Ascending aorta (tissue), 2 donors: ENCODE data around the gene SLC30A1. TPM values are rescaled to one million over a fixed set of nuclear protein-coding genes. Genes with fewer than 3 reads are reported as not detected.

Experiments used
- DNase-seq, 2 donors: peaks; one replicate each; pipeline ENCODE4 v3.0.0-alpha.2; 2019; ENCODE audit warnings: low spot score in 2 of 2
- H3K27ac ChIP-seq, 2 donors: fragments of 200-600 bp; sonication (generic); one replicate each; pipeline ENCODE4 v1.5.1; 2016 to 2017; ENCODE audit warnings: mild to moderate bottlenecking in 1 of 2
- H3K27me3 ChIP-seq: fragments of 200-600 bp; sonication (generic); one replicate; pipeline ENCODE4 v1.5.1; 2017
- H3K36me3 ChIP-seq, 2 donors: fragments of 200-600 bp; sonication (generic); one replicate each; pipeline ENCODE4 v1.5.1; 2016
- H3K4me1 ChIP-seq, 2 donors: fragments of 200-600 bp; sonication (generic); one replicate each; pipeline ENCODE4 v1.5.1; 2016 to 2017; ENCODE audit warnings: mild to moderate bottlenecking in 1 of 2
- H3K4me3 ChIP-seq, 2 donors: fragments of 200-600 bp; sonication (generic); one replicate each; pipeline ENCODE4 v1.5.1; 2016 to 2017; ENCODE audit warnings: mild to moderate bottlenecking in 1 of 2
- H3K9me3 ChIP-seq, 2 donors: fragments of 200-600 bp; sonication (generic); one replicate each; pipeline ENCODE4 v1.5.1; 2016
- intact Hi-C: fragments of 100-400 bp; cut with DNase I; formaldehyde crosslinking; loops from one replicate; pipeline ENCODE4 v1.15.1; 2023
- total RNA-seq: library from RNA; depleted of rRNA; stranded (reverse); fragments of >200 nt; gene quantifications from one replicate; pipeline ENCODE4 v1.1.0, GENCODE V29; 2016
- TF ChIP-seq, protein P1 (sequence below), 3 experiments: fragments of 200-600 bp in 2 of 3; fragments of 450-650 bp in 1 of 3; sonication (generic) in 2 of 3; IDR thresholded peaks; one replicate each; pipeline ENCODE4 v1.5.1; 2016 to 2019; ENCODE audit warnings: antibody characterized with exemption in 3 of 3, mild to moderate bottlenecking in 1 of 3, moderate library complexity in 1 of 3

SLC30A1 gene
- total RNA-seq, 1 donor from 2014 or later = 8.9 TPM

DNA sequence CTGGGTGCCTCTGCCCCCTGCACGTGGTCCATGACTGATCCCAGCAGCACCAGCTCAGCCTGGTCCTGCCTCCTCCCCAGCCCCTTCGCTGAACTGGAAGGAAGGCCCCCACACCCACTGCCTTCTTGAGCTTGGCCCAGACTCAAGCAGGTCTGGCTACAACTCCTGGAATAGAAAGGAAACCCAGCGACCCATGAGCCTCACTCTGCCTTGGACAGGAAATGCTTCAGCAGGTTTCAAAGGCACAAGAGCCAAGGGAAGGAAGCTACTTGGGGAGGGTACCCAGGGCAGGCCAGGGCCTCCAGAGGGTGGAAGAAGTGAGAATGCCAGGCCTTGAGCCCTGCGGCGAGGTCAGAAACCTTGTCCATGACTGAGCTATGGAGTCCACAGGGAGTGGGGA is 51.1 kb downstream of the SLC30A1 start:
- H3K27me3 ChIP-seq = no peaks in the 10 kb centered on the region
- H3K4me3 ChIP-seq = no peak overlapping the region
- peaks cover 0 to 9% of the 10 kb centered on the region in 2 donors for H3K4me1 ChIP-seq
- TF ChIP-seq, protein P1, sequence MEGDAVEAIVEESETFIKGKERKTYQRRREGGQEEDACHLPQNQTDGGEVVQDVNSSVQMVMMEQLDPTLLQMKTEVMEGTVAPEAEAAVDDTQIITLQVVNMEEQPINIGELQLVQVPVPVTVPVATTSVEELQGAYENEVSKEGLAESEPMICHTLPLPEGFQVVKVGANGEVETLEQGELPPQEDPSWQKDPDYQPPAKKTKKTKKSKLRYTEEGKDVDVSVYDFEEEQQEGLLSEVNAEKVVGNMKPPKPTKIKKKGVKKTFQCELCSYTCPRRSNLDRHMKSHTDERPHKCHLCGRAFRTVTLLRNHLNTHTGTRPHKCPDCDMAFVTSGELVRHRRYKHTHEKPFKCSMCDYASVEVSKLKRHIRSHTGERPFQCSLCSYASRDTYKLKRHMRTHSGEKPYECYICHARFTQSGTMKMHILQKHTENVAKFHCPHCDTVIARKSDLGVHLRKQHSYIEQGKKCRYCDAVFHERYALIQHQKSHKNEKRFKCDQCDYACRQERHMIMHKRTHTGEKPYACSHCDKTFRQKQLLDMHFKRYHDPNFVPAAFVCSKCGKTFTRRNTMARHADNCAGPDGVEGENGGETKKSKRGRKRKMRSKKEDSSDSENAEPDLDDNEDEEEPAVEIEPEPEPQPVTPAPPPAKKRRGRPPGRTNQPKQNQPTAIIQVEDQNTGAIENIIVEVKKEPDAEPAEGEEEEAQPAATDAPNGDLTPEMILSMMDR (IDR thresholded peaks at IDR 0.05) = no peak
- intact Hi-C loops = no loop called here
- H3K27ac ChIP-seq = no peak overlapping the region
- no peaks in the 10 kb centered on the region for H3K9me3 ChIP-seq
- H3K36me3 ChIP-seq = no peaks in the 10 kb centered on the region
- no peak for DNase-seq

- DNase-seq = no peak
- Histone ChIP-seq H3K27ac (no peak overlapping the region), H3K9me3 (no peaks in the 10 kb centered on the region), H3K4me3 (no peak overlapping the region), H3K36me3 (no peaks in the 10 kb centered on the region), H3K27me3 (no peaks in the 10 kb centered on the region), H3K4me1 (peaks cover 0 to 9% of the 10 kb centered on the region in 2 donors)
- intact Hi-C loops = no loop called here
- TF ChIP-seq, protein P1 (IDR thresholded peaks at IDR 0.05) = no peak
Observed at GRCh38 chr1:211527006-211527405, 52.0 kb downstream of the SLC30A1 start.

- Histone ChIP-seq H3K36me3 (no peaks in the 10 kb centered on the region), H3K27ac (no peak overlapping the region), H3K4me1 (peaks cover 0 to 9% of the 10 kb centered on the region in 2 donors), H3K9me3 (no peaks in the 10 kb centered on the region), H3K27me3 (no peaks in the 10 kb centered on the region), H3K4me3 (no peak overlapping the region)
- no peak for DNase-seq
- intact Hi-C loops = no loop called here
- TF ChIP-seq, protein P1 (IDR thresholded peaks at IDR 0.05) = no peak
Observed at GRCh38 chr1:211526101-211526500, 52.9 kb downstream of the SLC30A1 start.

- DNase-seq = no peak
- no peak overlapping the region for H3K4me3 ChIP-seq
- no peaks in the 10 kb centered on the region for H3K9me3 ChIP-seq
- no peaks in the 10 kb centered on the region for H3K27me3 ChIP-seq
- intact Hi-C loops = no loop called here
- no peak overlapping the region for H3K27ac ChIP-seq
- H3K36me3 ChIP-seq = no peaks in the 10 kb centered on the region
- TF ChIP-seq, protein P1 (IDR thresholded peaks at IDR 0.05) = no peak
- peaks cover 0 to 9% of the 10 kb centered on the region in 2 donors for H3K4me1 ChIP-seq
Observed at GRCh38 chr1:211525101-211525676, 53.8 kb downstream of the SLC30A1 start.

- Histone ChIP-seq H3K27me3 (no peaks in the 10 kb centered on the region), H3K4me1 (peaks cover 0 to 5% of the 10 kb centered on the region in 2 donors), H3K36me3 (no peaks in the 10 kb centered on the region), H3K9me3 (no peaks in the 10 kb centered on the region), H3K27ac (no peak overlapping the region), H3K4me3 (no peak overlapping the region)
- intact Hi-C loops = no loop called here
- DNase-seq = no peak
- TF ChIP-seq, protein P1 (IDR thresholded peaks at IDR 0.05) = no peak
Observed at GRCh38 chr1:211524521-211524920, 54.4 kb downstream of the SLC30A1 start.

DNA sequence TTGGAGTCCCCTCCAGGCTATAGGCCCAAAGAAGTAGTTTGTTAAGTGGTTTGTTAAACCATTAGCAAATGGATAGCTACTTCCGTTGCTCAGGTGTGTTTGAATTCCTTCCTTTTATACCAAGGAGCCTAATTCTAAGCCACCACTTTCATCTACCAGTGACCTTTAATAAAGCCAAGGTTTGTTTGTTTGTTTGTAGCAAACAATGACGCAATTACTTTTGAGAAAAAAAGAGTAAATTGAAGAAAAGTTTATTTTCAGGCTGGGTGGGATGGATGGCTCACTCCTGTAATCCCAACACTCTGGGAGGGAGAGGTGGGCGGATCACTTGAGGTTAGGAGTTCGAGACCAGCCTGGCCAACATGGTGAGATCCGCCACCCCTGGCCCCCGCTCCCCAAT is 56.2 kb downstream of the SLC30A1 start:
- intact Hi-C loops = no loop called here
- Histone ChIP-seq H3K4me1 (peaks cover 0 to 4% of the 10 kb centered on the region in 2 donors), H3K36me3 (no peaks in the 10 kb centered on the region), H3K27me3 (no peaks in the 10 kb centered on the region), H3K9me3 (no peaks in the 10 kb centered on the region), H3K4me3 (no peak overlapping the region), H3K27ac (no peak overlapping the region)
- TF ChIP-seq, protein P1 (IDR thresholded peaks at IDR 0.05) = no peak
- DNase-seq = no peak
